DND-41 (cell line): ENCODE results near the gene TCEAL9.

Experiments used
- EZH2 ChIP-seq: IDR thresholded peaks from 3 replicates; pipeline ENCODE4 v1.6.1; 2012; ENCODE audit warnings: borderline replicate concordance, low read depth, mild to moderate bottlenecking, moderate library complexity, low read length, inconsistent platforms; ENCODE audit not compliant: severe bottlenecking
- TF ChIP-seq, protein P1 (sequence below): IDR thresholded peaks from 2 replicates; pipeline ENCODE4 v1.5.1; 2012; ENCODE audit warnings: borderline replicate concordance, low read length, moderate library complexity, mild to moderate bottlenecking; ENCODE audit not compliant: poor library complexity, severe bottlenecking; ENCODE audit errors: extremely low read depth

DNA sequence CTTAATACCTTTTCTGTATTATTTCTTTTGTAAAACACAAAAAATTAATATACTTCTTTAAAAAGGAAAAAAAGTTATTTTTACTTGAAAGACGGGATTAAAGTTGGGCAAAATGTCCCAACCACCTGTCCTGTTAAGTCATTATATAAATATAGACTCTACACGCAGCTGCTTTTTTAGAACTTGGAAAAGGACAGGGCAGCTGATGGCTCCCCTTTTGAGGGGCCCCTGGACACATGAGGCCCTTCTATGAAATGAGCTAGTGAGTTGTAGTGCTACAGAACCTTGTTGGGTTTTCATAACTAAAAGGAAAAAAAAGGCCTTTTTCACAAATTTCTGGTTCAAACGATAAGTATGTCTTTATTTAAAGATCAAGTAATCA lies 44.9 kb upstream of the TCEAL9 start:
- TF ChIP-seq, protein P1, sequence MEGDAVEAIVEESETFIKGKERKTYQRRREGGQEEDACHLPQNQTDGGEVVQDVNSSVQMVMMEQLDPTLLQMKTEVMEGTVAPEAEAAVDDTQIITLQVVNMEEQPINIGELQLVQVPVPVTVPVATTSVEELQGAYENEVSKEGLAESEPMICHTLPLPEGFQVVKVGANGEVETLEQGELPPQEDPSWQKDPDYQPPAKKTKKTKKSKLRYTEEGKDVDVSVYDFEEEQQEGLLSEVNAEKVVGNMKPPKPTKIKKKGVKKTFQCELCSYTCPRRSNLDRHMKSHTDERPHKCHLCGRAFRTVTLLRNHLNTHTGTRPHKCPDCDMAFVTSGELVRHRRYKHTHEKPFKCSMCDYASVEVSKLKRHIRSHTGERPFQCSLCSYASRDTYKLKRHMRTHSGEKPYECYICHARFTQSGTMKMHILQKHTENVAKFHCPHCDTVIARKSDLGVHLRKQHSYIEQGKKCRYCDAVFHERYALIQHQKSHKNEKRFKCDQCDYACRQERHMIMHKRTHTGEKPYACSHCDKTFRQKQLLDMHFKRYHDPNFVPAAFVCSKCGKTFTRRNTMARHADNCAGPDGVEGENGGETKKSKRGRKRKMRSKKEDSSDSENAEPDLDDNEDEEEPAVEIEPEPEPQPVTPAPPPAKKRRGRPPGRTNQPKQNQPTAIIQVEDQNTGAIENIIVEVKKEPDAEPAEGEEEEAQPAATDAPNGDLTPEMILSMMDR: no peak
- TF ChIP-seq EZH2: no peak
